Spleen (tissue), 11 donors: ENCODE measurements around the gene CD320. TPM values are rescaled to one million over a fixed set of nuclear protein-coding genes. Genes with fewer than 3 reads are reported as not detected.
A peak's percentile ranks its signal among the peaks of the same experiment; 100 is the strongest.

Experiments
- DNase-seq: peaks from one replicate; pipeline ENCODE4 v3.0.0-alpha.2; 2020
- H3K27ac ChIP-seq, 8 donors: fragments of 200-600 bp; sonication (generic) in 7 of 8; 1 replicate in 4 of 8; 2 replicates in 4 of 8; pipeline versions ENCODE4 v1.5.0 to v1.8.0; 2016 to 2021; ENCODE audit warnings: inconsistent platforms in 4 of 8, mild to moderate bottlenecking in 4 of 8, moderate library complexity in 1 of 8
- H3K27me3 ChIP-seq, 7 donors: fragments of 200-600 bp; sonication (generic) in 6 of 7; replicated peaks in 1 of 7; 1 replicate in 4 of 7; 2 replicates in 3 of 7; pipeline versions ENCODE4 v1.5.0 to v1.8.0; 2016 to 2021; ENCODE audit warnings: inconsistent platforms in 3 of 7, mild to moderate bottlenecking in 1 of 7
- H3K36me3 ChIP-seq, 6 donors: fragments of 200-600 bp; sonication (generic) in 5 of 6; 1 replicate in 4 of 6; 2 replicates in 2 of 6; pipeline versions ENCODE4 v1.5.0 to v1.8.0; 2016 to 2021; ENCODE audit warnings: inconsistent platforms in 2 of 6
- H3K4me1 ChIP-seq, 6 donors: fragments of 200-600 bp; sonication (generic) in 5 of 6; 1 replicate in 3 of 6; 2 replicates in 3 of 6; pipeline versions ENCODE4 v1.5.0 to v1.8.0; 2016 to 2021; ENCODE audit warnings: inconsistent platforms in 3 of 6
- H3K4me3 ChIP-seq, 8 donors: fragments of 200-600 bp; sonication (generic) in 7 of 8; 1 replicate in 4 of 8; 2 replicates in 4 of 8; pipeline versions ENCODE4 v1.5.0 to v1.8.0; 2016 to 2021; ENCODE audit warnings: inconsistent platforms in 4 of 8, mild to moderate bottlenecking in 4 of 8, moderate library complexity in 2 of 8
- H3K9me3 ChIP-seq, 8 donors: fragments of 200-600 bp; sonication (generic) in 7 of 8; 1 replicate in 4 of 8; 2 replicates in 4 of 8; pipeline versions ENCODE4 v1.5.0 to v1.8.0; 2016 to 2021; ENCODE audit warnings: inconsistent platforms in 4 of 8
- CTCF ChIP-seq, 11 experiments: fragments of 200-600 bp in 7 of 11; fragments of 450-650 bp in 4 of 11; sonication (generic) in 4 of 11; IDR thresholded peaks in 8 of 11; conservative IDR thresholded peaks in 3 of 11; 1 replicate in 7 of 11; 2 replicates in 4 of 11; pipeline versions ENCODE4 v1.4.0 to v1.8.0; 2016 to 2021; ENCODE audit warnings: antibody characterized with exemption in 11 of 11, inconsistent platforms in 4 of 11, mild to moderate bottlenecking in 1 of 11
- POLR2A ChIP-seq, 3 donors: fragments of 450-650 bp; IDR thresholded peaks; one replicate each; pipeline ENCODE4 v1.5.1; 2017; ENCODE audit warnings: antibody characterized with exemption in 3 of 3, mild to moderate bottlenecking in 1 of 3
- POLR2AphosphoS5 ChIP-seq, 3 donors: sonication (generic); formaldehyde crosslinking; IDR thresholded peaks; one replicate each; pipeline ENCODE4 v1.5.1; 2017; ENCODE audit warnings: antibody characterized with exemption in 3 of 3
- WGBS, 5 donors: extraction: QIAGEN DNeasy Blood & Tissue Kit in 3 of 5; methylation state at CpG; one replicate each; pipeline versions ENCODE4 v1.1.5 to v1.1.7; 2013 to 2018; 5-methylcytosine and 5-hydroxymethylcytosine counted together
- intact Hi-C: fragments of 100-400 bp; cut with DNase I; formaldehyde crosslinking; loops from one replicate; pipeline ENCODE4 v1.15.0; 2023; ENCODE audit warnings: low total_unique reads
- polyA plus RNA-seq, 3 donors: library from polyadenylated mRNA; stranded (reverse); fragments of 200-250 nt; gene quantifications; one replicate each; pipeline ENCODE4 v1.2.1, GENCODE V29; 2013
- total RNA-seq, 7 donors: library from RNA; depleted of rRNA in 3 of 7; stranded (reverse); fragments of >200 nt in 3 of 7; fragmentation: NEBNext Ultra II Directional in 4 of 7; extraction: Animal tissue kit (Norgen Biotek cat#: 25700) in 4 of 7; gene quantifications; one replicate each; pipeline versions ENCODE4 v1.1.0 to v1.2.1, GENCODE V29; 2016 to 2021
- donor health status: healthy with polysubstance abuse.
- donor health status: DM: no; HTN: no; CAD: no; lungs with moderate emphysema.
- donor health status: DM: no; HTN: no; CAD: no.
- donor health status: Bipolar disorder and iron deficiency.
- donor health status: healthy.
- donor health status: DM: no; HTN: no; CAD: no.
- donor health status: DM: yes; HTN: yes; CAD: no.

Gene CD320
- total and polyA plus RNA-seq, 10 donors, result 26.6 to 131 (median 43.2) TPM

DNA sequence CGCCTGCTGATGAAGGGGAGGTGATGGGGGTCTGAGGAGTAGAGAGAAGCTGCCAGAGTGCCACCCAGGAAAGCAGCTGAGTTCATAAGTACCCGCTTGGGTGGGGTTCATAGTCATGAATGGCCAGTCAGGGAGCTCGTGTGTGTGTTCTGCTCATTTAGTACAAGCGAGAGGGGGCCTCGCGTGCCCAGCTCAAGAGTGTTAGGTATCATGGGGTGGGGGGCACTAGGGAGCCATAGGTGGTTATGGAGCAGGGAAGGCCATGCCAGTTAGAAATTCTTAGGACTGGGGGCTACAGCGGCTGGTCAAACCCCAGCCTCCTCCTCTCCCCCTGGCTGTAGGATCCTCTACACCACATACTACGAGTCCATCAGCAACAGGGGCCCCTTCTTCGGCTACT, 46.8 kb downstream of the CD320 start:
- 89 to 95% (median 92%) methylated on average over 9 of the region's 9 CpGs for WGBS, 5 donors
- intact Hi-C loops, result no loop called here
- H3K9me3 ChIP-seq, result no peaks in the 10 kb centered on the region

DNA sequence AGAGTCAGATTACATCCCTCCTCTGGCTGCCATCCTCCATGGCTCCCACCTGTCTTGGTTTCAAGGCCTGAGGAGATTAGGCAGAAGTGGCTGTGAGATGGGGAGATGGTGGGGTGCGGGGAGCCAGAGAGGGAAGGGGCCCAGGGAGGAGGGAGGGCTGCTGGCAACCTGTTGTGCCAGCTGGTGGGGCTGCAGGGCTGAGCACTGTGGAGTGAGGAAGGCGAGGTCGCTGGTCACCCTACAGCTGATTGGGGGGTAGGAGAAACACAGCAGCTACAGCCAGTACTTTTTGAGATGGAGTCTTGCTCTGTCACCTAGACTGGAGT, 48.3 kb downstream of the CD320 start:
- 80 to 100% (median 90%) methylated on average over 3 of the region's 3 CpGs for WGBS, 5 donors
- Histone ChIP-seq H3K27me3 (no peaks in the 10 kb centered on the region), H3K9me3 (no peaks in the 10 kb centered on the region), H3K4me3 (no peak overlapping the region), H3K4me1 (peaks cover 0 to 9% (median 0%) of the 10 kb centered on the region in 6 donors), H3K27ac (no peak overlapping the region), H3K36me3 (peaks cover 0 to 76% (median 41%) of the 10 kb centered on the region in 6 donors)
- peak; percentile 60 for DNase-seq
- no peak for TF ChIP-seq CTCF (IDR thresholded peaks at IDR 0.05 in 8 of 11, conservative IDR thresholded peaks at IDR 0.05 in 3 of 11)
- TF ChIP-seq POLR2AphosphoS5 (IDR thresholded peaks at IDR 0.05), result no peak
- TF ChIP-seq POLR2A (IDR thresholded peaks at IDR 0.05), result no peak
- intact Hi-C loops, result no loop called here

More for the DNA sequence above, 46.8 kb downstream of the CD320 start:
- no peak overlapping the region for H3K27ac ChIP-seq
- H3K27me3 ChIP-seq, result no peaks in the 10 kb centered on the region
- DNase-seq, result peak; percentile 39
- H3K4me3 ChIP-seq, result no peak overlapping the region
- H3K36me3 ChIP-seq, result peaks cover 0 to 62% (median 29%) of the 10 kb centered on the region in 6 donors
- TF ChIP-seq POLR2A (IDR thresholded peaks at IDR 0.05) (no peak), CTCF (IDR thresholded peaks at IDR 0.05 in 8 of 11, conservative IDR thresholded peaks at IDR 0.05 in 3 of 11) (no peak), POLR2AphosphoS5 (IDR thresholded peaks at IDR 0.05) (no peak)
- H3K4me1 ChIP-seq, result peaks cover 0 to 9% (median 0%) of the 10 kb centered on the region in 6 donors

- H3K27me3 ChIP-seq, result no peaks in the 10 kb centered on the region
- intact Hi-C loops, result no loop called here
- whole genome bisulfite sequencing, 5 donors, result 81 to 95% (median 87%) methylated on average over 10 to 11 of the region's 11 CpGs
- peaks cover 0 to 82% (median 41%) of the 10 kb centered on the region in 6 donors for H3K36me3 ChIP-seq
- peak; percentile 57 for DNase-seq
- H3K4me1 ChIP-seq, result peaks cover 0 to 9% (median 0%) of the 10 kb centered on the region in 6 donors
- no peak for TF ChIP-seq POLR2A (IDR thresholded peaks at IDR 0.05)
- no peak for TF ChIP-seq CTCF (IDR thresholded peaks at IDR 0.05 in 8 of 11, conservative IDR thresholded peaks at IDR 0.05 in 3 of 11)
- TF ChIP-seq POLR2AphosphoS5 (IDR thresholded peaks at IDR 0.05), result no peak
- no peak overlapping the region for H3K4me3 ChIP-seq
- no peaks in the 10 kb centered on the region for H3K9me3 ChIP-seq
- no peak overlapping the region for H3K27ac ChIP-seq
These were observed 48.8 kb downstream of the CD320 start for GRCh38 chr19:8259142-8259921.

GRCh38 chr19:8257052-8257443, 51.1 kb downstream of the CD320 start:
- H3K4me3 ChIP-seq, result no peak overlapping the region
- WGBS, 5 donors, result 66 to 85% (median 73%) methylated on average over 5 of the region's 5 CpGs
- no peak overlapping the region for H3K27ac ChIP-seq
- no peak for DNase-seq
- TF ChIP-seq POLR2AphosphoS5 (IDR thresholded peaks at IDR 0.05) (peak in 1 of 3 donors; percentile 10), CTCF (IDR thresholded peaks at IDR 0.05 in 8 of 11, conservative IDR thresholded peaks at IDR 0.05 in 3 of 11) (no peak), POLR2A (IDR thresholded peaks at IDR 0.05) (no peak)
- no peaks in the 10 kb centered on the region for H3K27me3 ChIP-seq
- peaks cover 0 to 17% (median 6%) of the 10 kb centered on the region in 6 donors for H3K4me1 ChIP-seq
- H3K36me3 ChIP-seq, result peaks cover 0 to 82% (median 35%) of the 10 kb centered on the region in 6 donors
- intact Hi-C loops, result no loop called here
- H3K9me3 ChIP-seq, result no peaks in the 10 kb centered on the region
